ENCODE results near the gene TNXB. TPM values are rescaled to one million over a fixed set of nuclear protein-coding genes. Genes with fewer than 3 reads are reported as not detected.

The TNXB gene
- total and polyA plus RNA-seq, 8 donors, result 10.0 to 78.4 (median 17.2) TPM

- intact Hi-C loops (cut with DNase I), result no loop called here
- no peak overlapping the region for H3K4me3 ChIP-seq
- peaks cover 0 to 27% of the 10 kb centered on the region in 2 donors for H3K27me3 ChIP-seq
- peak overlapping the region in 1 of 2 donors; percentile 35 for H3K27ac ChIP-seq
- DNase-seq (peak in 3 of 4 donors; percentile 51 to 72 (median 61)), ATAC-seq (peak; percentile 65)
- no peak for TF ChIP-seq CTCF (IDR thresholded peaks at IDR 0.05)
- no peaks in the 10 kb centered on the region for H3K9me3 ChIP-seq
- peaks cover 5 to 9% of the 10 kb centered on the region in 2 donors for H3K4me1 ChIP-seq
- H3K36me3 ChIP-seq, result peaks cover 0 to 8% of the 10 kb centered on the region in 2 donors
These were observed 27.8 kb downstream of the TNXB start for GRCh38 chr6:32081168-32081990.

GRCh38 chr6:32079566-32080290 lies 29.4 kb downstream of the TNXB start:
- Histone ChIP-seq H3K4me3 (no peak overlapping the region), H3K36me3 (peaks cover 0 to 8% of the 10 kb centered on the region in 2 donors), H3K27me3 (peaks cover 0 to 11% of the 10 kb centered on the region in 2 donors), H3K9me3 (no peaks in the 10 kb centered on the region), H3K27ac (no peak overlapping the region), H3K4me1 (peaks cover 5 to 6% of the 10 kb centered on the region in 2 donors)
- intact Hi-C loops (cut with DNase I), result no loop called here
- no peak for DNase-seq
- no peak for TF ChIP-seq CTCF (IDR thresholded peaks at IDR 0.05)
- ATAC-seq, result no peak

- peaks cover 0 to 3% of the 10 kb centered on the region in 2 donors for H3K4me1 ChIP-seq
- TF ChIP-seq CTCF (IDR thresholded peaks at IDR 0.05), result no peak
- H3K4me3 ChIP-seq, result no peak overlapping the region
- H3K9me3 ChIP-seq, result no peaks in the 10 kb centered on the region
- intact Hi-C loops (cut with DNase I), result no loop called here
- H3K36me3 ChIP-seq, result peaks cover 0 to 8% of the 10 kb centered on the region in 2 donors
- H3K27me3 ChIP-seq, result no peaks in the 10 kb centered on the region
- DNase-seq (no peak), ATAC-seq (no peak)
- no peak overlapping the region for H3K27ac ChIP-seq
These were observed 32.8 kb downstream of the TNXB start for GRCh38 chr6:32076321-32076809.

GRCh38 chr6:32075781-32076180 lies 33.4 kb downstream of the TNXB start:
- H3K4me1 ChIP-seq, result no peaks in the 10 kb centered on the region
- TF ChIP-seq CTCF (IDR thresholded peaks at IDR 0.05), result no peak
- no peaks in the 10 kb centered on the region for H3K27me3 ChIP-seq
- H3K4me3 ChIP-seq, result no peak overlapping the region
- intact Hi-C loops (cut with DNase I), result no loop called here
- DNase-seq, result no peak
- no peak overlapping the region for H3K27ac ChIP-seq
- peaks cover 0 to 8% of the 10 kb centered on the region in 2 donors for H3K36me3 ChIP-seq
- no peak for ATAC-seq
- H3K9me3 ChIP-seq, result no peaks in the 10 kb centered on the region

GRCh38 chr6:32074996-32075532 lies 34.1 kb downstream of the TNXB start:
- no peaks in the 10 kb centered on the region for H3K27me3 ChIP-seq
- no peaks in the 10 kb centered on the region for H3K4me1 ChIP-seq
- H3K36me3 ChIP-seq, result peaks cover 0 to 15% of the 10 kb centered on the region in 2 donors
- TF ChIP-seq CTCF (IDR thresholded peaks at IDR 0.05), result no peak
- H3K4me3 ChIP-seq, result no peak overlapping the region
- intact Hi-C loops (cut with DNase I), result no loop called here
- ATAC-seq, result no peak
- no peaks in the 10 kb centered on the region for H3K9me3 ChIP-seq
- DNase-seq, result no peak
- H3K27ac ChIP-seq, result no peak overlapping the region

Data from left lung (tissue), 10 donors.